ENCODE data around the gene S100A1. TPM values are rescaled to one million over a fixed set of nuclear protein-coding genes. Genes with fewer than 3 reads are reported as not detected.

The S100A1 gene
- total and polyA plus RNA-seq, 2 of the 13 experiments (the other 11 are each of a cell fraction or from before 2014, with no cell fraction given) = 120 to 251 TPM

DNA sequence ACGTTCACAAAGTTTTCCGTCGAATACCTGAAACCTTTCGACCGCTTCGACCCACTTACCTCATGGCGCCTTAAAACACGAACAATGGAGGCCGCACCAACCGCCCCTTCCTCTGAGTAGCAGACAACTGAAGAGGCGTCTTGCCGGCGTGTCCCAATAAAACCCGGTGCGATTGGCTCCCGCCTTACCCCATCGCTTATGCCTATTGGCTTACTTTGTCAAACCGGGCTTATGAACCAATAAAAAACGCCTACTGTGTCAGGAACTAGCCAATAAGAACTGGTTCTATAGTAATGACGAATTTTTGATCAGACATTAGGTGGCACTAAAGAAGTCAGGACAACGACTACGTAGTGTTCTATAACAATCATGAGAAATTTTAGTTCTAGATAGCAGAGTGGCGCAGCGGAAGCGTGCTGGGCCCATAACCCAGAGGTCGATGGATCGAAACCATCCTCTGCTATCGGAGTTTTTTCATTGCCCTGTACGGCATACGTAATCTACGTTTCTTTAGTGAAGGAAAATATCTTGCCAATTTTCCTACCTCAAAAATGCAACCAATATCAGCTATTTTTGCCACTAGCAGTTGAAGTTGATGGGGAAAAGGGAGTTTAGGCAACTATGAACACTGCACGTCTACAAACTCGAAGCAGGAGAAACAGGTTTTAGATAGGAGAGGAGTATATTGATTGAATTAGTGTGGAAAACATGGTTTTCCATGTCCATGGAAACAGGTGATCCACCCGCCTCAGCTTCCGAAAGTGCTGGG, 42.8 kb downstream of the S100A1 start, which contains the start of gene ILF2:
ILF2 (minus strand) TSS at position 135 of the 769 bp plus-strand sequence; CDS start at position 64, 71 bp downstream.
- BruUV-seq (replicated peaks) = no TSS peak
- Histone ChIP-seq H3K36me3 (replicated peaks in 1 of 2; ENCODE audit: control insufficient read depth in 1 of 2, insufficient read depth in 2 of 2, low read length in 2 of 2) (peaks cover 16 to 31% of the 10 kb centered on the region in 2 experiments), H3K4me1 (ENCODE audit: insufficient read depth, low read length) (peaks cover 29% of the 10 kb centered on the region), H3K4me2 (ENCODE audit: low read depth, low read length) (peak within 1 kb of the TSS; percentile 81), H3K4me3 (replicated peaks in 1 of 3; ENCODE audit: insufficient read depth in 1 of 3, low read depth in 2 of 3, low read length in 3 of 3) (peak within 1 kb of the TSS; percentile 65 to 92 (median 83)), H3K79me2 (ENCODE audit: insufficient read depth, low read length) (peaks cover 33% of the 10 kb centered on the region), H3K9ac (ENCODE audit: insufficient read depth, low read depth, low read length) (peak within 1 kb of the TSS; percentile 96), H3K27ac (ENCODE audit: extremely low read length, insufficient read depth, low read length) (peak within 1 kb of the TSS; percentile 90), H3K9me3 (ENCODE audit: low read length) (no peaks in the 10 kb centered on the region), H2AFZ (ENCODE audit: low read length) (peak within 1 kb of the TSS; percentile 91), H3K27me3 (ENCODE audit: control insufficient read depth in 1 of 2, insufficient read depth in 2 of 2, low read length in 2 of 2) (no peaks in the 10 kb centered on the region; a peak in 1 of 5 replicates), H4K20me1 (ENCODE audit: insufficient read depth, low read length) (no peaks in the 10 kb centered on the region)
- ATAC-seq (peak; percentile 96), DNase-seq (ENCODE audit: low spot score) (peak; percentile 99), FAIRE-seq (peak; percentile 79)
- POLR2A ChIA-PET = interaction anchor here (0.7 to 2.1 kb wide), 12 partner anchors 9 to 319 kb away, joined by 3 to 9 read pairs (median 4); partner anchors contain the start of genes CHTOP, INTS3, RPS27 and S100A1
- intact Hi-C loops (cut with micrococcal nuclease; ENCODE audit: unreplicated experiment) = loop anchor here (5.0 kb wide), 2 partner anchors 39 to 56 kb away; partner anchors contain the start of genes CHTOP and INTS3
- under 1% methylated on average over 35 of the region's 35 CpGs for WGBS (ENCODE audit: low lambda C conversion rate)
- in situ Hi-C loops (cut with HindIII; ENCODE audit: extremely low pct_ligation_motif_present, low pct_unique_long_range_greater_than_20kb) = no loop called here
- CTCF ChIA-PET (ENCODE audit: low intra/inter-chr PET ratio, low total read pairs) = interaction anchor here (1.2 kb wide), 1 partner anchor 78 kb away, joined by 5 read pairs; no protein-coding TSS in a partner anchor
- TF ChIP-seq IRX3 (CRISPR knock-in tag; IDR thresholded peaks at IDR 0.05; ENCODE audit: borderline replicate concordance, low read depth) (no peak), ZNF343 (CRISPR knock-in tag; IDR thresholded peaks at IDR 0.05) (no peak), MXD1 (CRISPR knock-in tag; IDR thresholded peaks at IDR 0.05) (0 out of 2 replicates have a peak, but pooled peaks have one; percentile 39), ZNF205 (CRISPR knock-in tag; IDR thresholded peaks at IDR 0.05) (0 out of 2 replicates have a peak, but pooled peaks have one; percentile 13), PBX2 (CRISPR knock-in tag; IDR thresholded peaks at IDR 0.05) (no peak), ZNF747 (CRISPR knock-in tag; IDR thresholded peaks at IDR 0.05; ENCODE audit: borderline replicate concordance) (peak; percentile 48; the same call in 1 of the 2 replicates), ZBTB38 (CRISPR knock-in tag; IDR thresholded peaks at IDR 0.05) (peak; percentile 11; the same call in 1 of the 2 replicates), ZSCAN30 (CRISPR knock-in tag; IDR thresholded peaks at IDR 0.05) (peak; percentile 62; the same call in 1 of the 2 replicates), ETV5 (CRISPR knock-in tag; IDR thresholded peaks at IDR 0.05; ENCODE audit: borderline replicate concordance) (peak; percentile 74), MIXL1 (CRISPR knock-in tag; IDR thresholded peaks at IDR 0.05) (peak; percentile 48), SALL1 (CRISPR knock-in tag; IDR thresholded peaks at IDR 0.05) (peak; percentile 76), ZKSCAN8 (CRISPR knock-in tag; IDR thresholded peaks at IDR 0.05; ENCODE audit: borderline replicate concordance) (peak; percentile 84), PHF8 (CRISPR knock-in tag; IDR thresholded peaks at IDR 0.05) (peak; percentile 85), ZNF652 (CRISPR knock-in tag; IDR thresholded peaks at IDR 0.05; ENCODE audit: borderline replicate concordance, low read depth) (0 out of 2 replicates have a peak, but pooled peaks have one; percentile 5), RFX3 (CRISPR knock-in tag; IDR thresholded peaks at IDR 0.05) (peak; percentile 17; the same call in 1 of the 2 replicates), SAFB2 (CRISPR knock-in tag; IDR thresholded peaks at IDR 0.05; ENCODE audit: borderline replicate concordance, low read depth) (no peak; the same call in 1 of the 2 replicates), POLR2AphosphoS5 (IDR thresholded peaks at IDR 0.05; ENCODE audit: low read depth, low read length) (peak; percentile 96), DNMT1 (CRISPR knock-in tag; IDR thresholded peaks at IDR 0.05) (no peak)
- TF ChIP-seq, protein P1, sequence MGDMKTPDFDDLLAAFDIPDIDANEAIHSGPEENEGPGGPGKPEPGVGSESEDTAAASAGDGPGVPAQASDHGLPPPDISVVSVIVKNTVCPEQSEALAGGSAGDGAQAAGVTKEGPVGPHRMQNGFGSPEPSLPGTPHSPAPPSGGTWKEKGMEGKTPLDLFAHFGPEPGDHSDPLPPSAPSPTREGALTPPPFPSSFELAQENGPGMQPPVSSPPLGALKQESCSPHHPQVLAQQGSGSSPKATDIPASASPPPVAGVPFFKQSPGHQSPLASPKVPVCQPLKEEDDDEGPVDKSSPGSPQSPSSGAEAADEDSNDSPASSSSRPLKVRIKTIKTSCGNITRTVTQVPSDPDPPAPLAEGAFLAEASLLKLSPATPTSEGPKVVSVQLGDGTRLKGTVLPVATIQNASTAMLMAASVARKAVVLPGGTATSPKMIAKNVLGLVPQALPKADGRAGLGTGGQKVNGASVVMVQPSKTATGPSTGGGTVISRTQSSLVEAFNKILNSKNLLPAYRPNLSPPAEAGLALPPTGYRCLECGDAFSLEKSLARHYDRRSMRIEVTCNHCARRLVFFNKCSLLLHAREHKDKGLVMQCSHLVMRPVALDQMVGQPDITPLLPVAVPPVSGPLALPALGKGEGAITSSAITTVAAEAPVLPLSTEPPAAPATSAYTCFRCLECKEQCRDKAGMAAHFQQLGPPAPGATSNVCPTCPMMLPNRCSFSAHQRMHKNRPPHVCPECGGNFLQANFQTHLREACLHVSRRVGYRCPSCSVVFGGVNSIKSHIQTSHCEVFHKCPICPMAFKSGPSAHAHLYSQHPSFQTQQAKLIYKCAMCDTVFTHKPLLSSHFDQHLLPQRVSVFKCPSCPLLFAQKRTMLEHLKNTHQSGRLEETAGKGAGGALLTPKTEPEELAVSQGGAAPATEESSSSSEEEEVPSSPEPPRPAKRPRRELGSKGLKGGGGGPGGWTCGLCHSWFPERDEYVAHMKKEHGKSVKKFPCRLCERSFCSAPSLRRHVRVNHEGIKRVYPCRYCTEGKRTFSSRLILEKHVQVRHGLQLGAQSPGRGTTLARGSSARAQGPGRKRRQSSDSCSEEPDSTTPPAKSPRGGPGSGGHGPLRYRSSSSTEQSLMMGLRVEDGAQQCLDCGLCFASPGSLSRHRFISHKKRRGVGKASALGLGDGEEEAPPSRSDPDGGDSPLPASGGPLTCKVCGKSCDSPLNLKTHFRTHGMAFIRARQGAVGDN (CRISPR knock-in tag; IDR thresholded peaks at IDR 0.05) = peak; percentile 72
